CD4-positive, alpha-beta T cell treated with Interleukin-2 at 100 ng/mL for 4 hours (primary cell): Measurements from ENCODE around the gene CDC123.
"Not testable (repeated sequence)": the region's sequence is repeated elsewhere in the genome, so short reads cannot be mapped to it uniquely, and the experiment has no call there.

Experiments used
- DNase-seq: peaks from one replicate; pipeline ENCODE4 v3.0.0-alpha.2; 2020; ENCODE audit warnings: low spot score

Gene CDC123

GRCh38 chr10:12191715-12192114, 4.3 kb upstream of the CDC123 start:
- DNase-seq = no peak

GRCh38 chr10:12193193-12193592, 2.8 kb upstream of the CDC123 start:
- no peak for DNase-seq

GRCh38 chr10:12194752-12195271, 1.2 kb upstream of the CDC123 start:
- peak; percentile 27 for DNase-seq

- no peak for DNase-seq
These were observed 746 bp upstream of the CDC123 start for GRCh38 chr10:12195281-12195602.

GRCh38 chr10:12196531-12197211, 683 bp downstream of the CDC123 start:
- DNase-seq = no peak

- no peak for DNase-seq
These were observed 2.2 kb downstream of the CDC123 start for GRCh38 chr10:12198156-12198555.

- no peak for DNase-seq
These were observed 4.9 kb downstream of the CDC123 start for GRCh38 chr10:12200850-12201249.

GRCh38 chr10:12201543-12201942, 5.6 kb downstream of the CDC123 start:
- DNase-seq = no peak

GRCh38 chr10:12202226-12202625, 6.2 kb downstream of the CDC123 start:
- no peak for DNase-seq

- DNase-seq = no peak
These were observed 9.1 kb downstream of the CDC123 start for GRCh38 chr10:12205082-12205481.

- no peak for DNase-seq
These were observed 11.1 kb downstream of the CDC123 start for GRCh38 chr10:12207114-12207513.

GRCh38 chr10:12208460-12208859, 12.5 kb downstream of the CDC123 start:
- no peak for DNase-seq

- DNase-seq = no peak
These were observed 16.5 kb downstream of the CDC123 start for GRCh38 chr10:12212454-12212853.

- no peak for DNase-seq
These were observed 17.6 kb downstream of the CDC123 start for GRCh38 chr10:12213621-12214020.

- no peak for DNase-seq
These were observed 18.1 kb downstream of the CDC123 start for GRCh38 chr10:12214093-12214492.

- DNase-seq = peak; percentile 54
These were observed 18.8 kb downstream of the CDC123 start for GRCh38 chr10:12214763-12215218.

- no peak for DNase-seq
These were observed 23.0 kb downstream of the CDC123 start for GRCh38 chr10:12218991-12219390.

GRCh38 chr10:12221323-12222298, 25.6 kb downstream of the CDC123 start:
- DNase-seq = no peak

- DNase-seq = no peak
These were observed 29.5 kb downstream of the CDC123 start for GRCh38 chr10:12225444-12225843.

- not testable (repeated sequence) for DNase-seq
These were observed 30.4 kb downstream of the CDC123 start for GRCh38 chr10:12226438-12226837.

- no peak for DNase-seq
These were observed 32.9 kb downstream of the CDC123 start for GRCh38 chr10:12228851-12229250.

GRCh38 chr10:12234687-12235086, 38.7 kb downstream of the CDC123 start:
- not testable (repeated sequence) for DNase-seq

- DNase-seq = no peak
These were observed 39.2 kb downstream of the CDC123 start for GRCh38 chr10:12235116-12235694.
